NT2/D1 (cell line): ENCODE measurements around the gene CBR3.

Experiments
- SUZ12 ChIP-seq: IDR thresholded peaks from 2 replicates; pipeline ENCODE4 v1.6.1; 2011; ENCODE audit not compliant: insufficient read length, insufficient read depth; ENCODE audit errors: extremely low read depth
- YY1 ChIP-seq: IDR thresholded peaks from 2 replicates; pipeline ENCODE4 v1.6.1; 2011; ENCODE audit not compliant: insufficient read length, insufficient read depth

DNA sequence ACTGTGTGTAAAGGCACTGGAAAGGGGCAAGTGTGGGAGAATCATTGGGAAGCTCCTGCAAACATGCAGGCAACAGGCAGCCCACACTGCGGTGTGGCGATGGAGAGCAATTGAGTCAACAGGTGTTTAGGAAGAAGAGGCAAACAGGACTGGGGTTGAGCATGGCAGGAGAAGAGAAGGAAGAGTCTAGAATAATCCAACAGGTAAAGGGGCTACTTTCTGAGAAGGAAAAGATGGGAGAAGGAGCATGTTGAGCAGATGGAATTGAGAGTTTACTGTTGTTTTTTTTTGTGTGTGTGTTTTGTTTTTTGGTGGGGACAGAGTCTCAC, 25.9 kb downstream of the CBR3 start:
- TF ChIP-seq SUZ12 (no peak), YY1 (no peak)
